PC-9 (cell line): ENCODE results near the gene COX4I1.

Experiments
- EZH2 ChIP-seq: fragments of 200-600 bp; sonication (generic); IDR thresholded peaks from 2 replicates; pipeline ENCODE4 v1.8.0; 2017; ENCODE audit warnings: antibody characterized with exemption, low read depth
- TF ChIP-seq, protein P1 (sequence below): fragments of 200-600 bp; sonication (generic); conservative IDR thresholded peaks from 2 replicates; pipeline ENCODE4 v1.6.1; 2017; ENCODE audit warnings: mixed run types, antibody characterized with exemption, mild to moderate bottlenecking, moderate library complexity

DNA sequence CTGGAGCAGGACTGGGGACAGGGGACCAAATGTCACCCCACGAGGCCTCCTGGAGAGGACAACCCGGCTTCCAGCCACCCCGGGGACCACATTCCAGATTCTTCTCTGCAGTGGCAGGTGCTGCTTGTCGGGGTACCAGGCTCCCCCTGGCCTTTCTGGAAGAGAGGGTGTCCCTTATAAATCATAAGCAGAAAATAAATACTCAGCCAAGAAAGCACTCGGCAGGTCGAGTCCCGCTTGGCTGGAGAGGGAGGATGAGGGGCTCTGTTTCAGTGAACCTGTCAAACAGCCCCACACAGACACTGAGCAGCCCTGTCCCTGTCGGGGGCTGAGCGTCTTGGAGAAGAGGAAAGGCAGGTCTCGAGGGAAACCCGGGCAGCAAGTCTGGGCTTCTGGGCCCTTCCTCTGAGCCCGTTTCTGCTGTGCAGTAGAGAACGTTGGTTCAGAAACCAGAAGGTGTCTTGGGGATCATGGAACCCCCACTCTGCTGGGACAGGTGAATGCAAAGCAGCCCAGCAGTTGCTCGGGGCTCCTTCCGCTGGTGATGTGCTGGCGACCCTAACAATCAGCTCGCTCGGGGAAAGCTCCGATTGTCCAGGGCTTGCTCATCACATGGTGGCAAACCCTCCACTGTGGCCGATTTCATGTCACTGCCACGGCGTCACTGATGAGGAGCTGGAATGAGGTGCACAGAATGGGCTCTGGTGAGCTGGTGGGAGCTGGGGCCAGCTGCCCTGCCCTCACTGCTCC, 36.6 kb downstream of the COX4I1 start:
- TF ChIP-seq, protein P1, sequence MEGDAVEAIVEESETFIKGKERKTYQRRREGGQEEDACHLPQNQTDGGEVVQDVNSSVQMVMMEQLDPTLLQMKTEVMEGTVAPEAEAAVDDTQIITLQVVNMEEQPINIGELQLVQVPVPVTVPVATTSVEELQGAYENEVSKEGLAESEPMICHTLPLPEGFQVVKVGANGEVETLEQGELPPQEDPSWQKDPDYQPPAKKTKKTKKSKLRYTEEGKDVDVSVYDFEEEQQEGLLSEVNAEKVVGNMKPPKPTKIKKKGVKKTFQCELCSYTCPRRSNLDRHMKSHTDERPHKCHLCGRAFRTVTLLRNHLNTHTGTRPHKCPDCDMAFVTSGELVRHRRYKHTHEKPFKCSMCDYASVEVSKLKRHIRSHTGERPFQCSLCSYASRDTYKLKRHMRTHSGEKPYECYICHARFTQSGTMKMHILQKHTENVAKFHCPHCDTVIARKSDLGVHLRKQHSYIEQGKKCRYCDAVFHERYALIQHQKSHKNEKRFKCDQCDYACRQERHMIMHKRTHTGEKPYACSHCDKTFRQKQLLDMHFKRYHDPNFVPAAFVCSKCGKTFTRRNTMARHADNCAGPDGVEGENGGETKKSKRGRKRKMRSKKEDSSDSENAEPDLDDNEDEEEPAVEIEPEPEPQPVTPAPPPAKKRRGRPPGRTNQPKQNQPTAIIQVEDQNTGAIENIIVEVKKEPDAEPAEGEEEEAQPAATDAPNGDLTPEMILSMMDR, result no peak
- no peak; the same call in 1 of the 2 replicates for TF ChIP-seq EZH2
